ENCODE results near the gene OTUD5. TPM values are rescaled to one million over a fixed set of nuclear protein-coding genes. Genes with fewer than 3 reads are reported as not detected.
A peak's percentile ranks its signal among the peaks of the same experiment; 100 is the strongest.

The OTUD5 gene
- total and polyA plus RNA-seq, 2 experiments from 2014 or later: 47.8 to 56.6 TPM

DNA sequence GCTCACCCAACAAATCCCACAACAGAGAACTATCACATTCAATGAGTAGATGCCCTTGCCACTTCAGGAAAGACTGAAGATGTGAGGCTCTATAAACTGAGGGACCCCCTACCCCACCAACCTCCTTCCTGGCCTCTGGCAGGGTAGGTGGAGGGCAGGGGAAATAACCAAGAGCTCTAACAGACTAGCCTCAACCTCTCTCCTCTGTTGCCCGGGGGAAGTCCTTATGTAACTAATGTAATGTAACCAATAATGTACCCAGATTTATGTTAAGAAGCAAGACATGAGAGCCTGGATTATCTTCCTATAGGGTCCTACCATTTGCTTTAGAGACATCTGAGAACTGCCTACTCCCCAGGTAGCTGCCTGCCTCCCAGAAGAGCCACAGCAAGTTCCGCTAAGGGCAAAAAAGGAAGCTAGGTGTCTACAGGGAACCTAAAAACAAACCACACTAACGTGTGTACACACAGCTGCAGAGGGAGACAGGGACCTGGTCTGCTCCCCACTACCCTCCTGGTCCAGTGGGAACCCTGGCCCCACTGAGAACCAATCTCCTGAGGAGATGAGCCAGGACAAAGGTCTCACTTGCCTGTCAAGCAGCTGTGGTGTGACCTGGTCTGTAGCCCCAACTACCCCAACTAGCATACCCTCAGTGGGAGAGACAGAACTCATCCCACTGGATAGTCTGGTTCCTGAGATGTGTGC lies 17.7 kb downstream of the OTUD5 start:
- Histone ChIP-seq H3K36me3 (no peaks in the 10 kb centered on the region), H3K9me3 (ENCODE audit: low read depth) (no peaks in the 10 kb centered on the region), H3K4me1 (ENCODE audit: low read depth) (no peaks in the 10 kb centered on the region), H3K4me3 (no peak overlapping the region), H3K27ac (no peak overlapping the region), H3K27me3 (no peaks in the 10 kb centered on the region)
- no peak for DNase-seq (ENCODE audit: low read depth in 1 of 2, low spot score in 1 of 2)
- TF ChIP-seq, protein P1, sequence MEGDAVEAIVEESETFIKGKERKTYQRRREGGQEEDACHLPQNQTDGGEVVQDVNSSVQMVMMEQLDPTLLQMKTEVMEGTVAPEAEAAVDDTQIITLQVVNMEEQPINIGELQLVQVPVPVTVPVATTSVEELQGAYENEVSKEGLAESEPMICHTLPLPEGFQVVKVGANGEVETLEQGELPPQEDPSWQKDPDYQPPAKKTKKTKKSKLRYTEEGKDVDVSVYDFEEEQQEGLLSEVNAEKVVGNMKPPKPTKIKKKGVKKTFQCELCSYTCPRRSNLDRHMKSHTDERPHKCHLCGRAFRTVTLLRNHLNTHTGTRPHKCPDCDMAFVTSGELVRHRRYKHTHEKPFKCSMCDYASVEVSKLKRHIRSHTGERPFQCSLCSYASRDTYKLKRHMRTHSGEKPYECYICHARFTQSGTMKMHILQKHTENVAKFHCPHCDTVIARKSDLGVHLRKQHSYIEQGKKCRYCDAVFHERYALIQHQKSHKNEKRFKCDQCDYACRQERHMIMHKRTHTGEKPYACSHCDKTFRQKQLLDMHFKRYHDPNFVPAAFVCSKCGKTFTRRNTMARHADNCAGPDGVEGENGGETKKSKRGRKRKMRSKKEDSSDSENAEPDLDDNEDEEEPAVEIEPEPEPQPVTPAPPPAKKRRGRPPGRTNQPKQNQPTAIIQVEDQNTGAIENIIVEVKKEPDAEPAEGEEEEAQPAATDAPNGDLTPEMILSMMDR (IDR thresholded peaks at IDR 0.05; ENCODE audit: low read depth, low read length): no peak

- Histone ChIP-seq H3K4me1 (ENCODE audit: low read depth) (no peaks in the 10 kb centered on the region), H3K9me3 (ENCODE audit: low read depth) (no peaks in the 10 kb centered on the region), H3K36me3 (peaks cover 2% of the 10 kb centered on the region), H3K27ac (peak overlapping the region; percentile 23), H3K27me3 (no peaks in the 10 kb centered on the region), H3K4me3 (no peak overlapping the region)
- TF ChIP-seq, protein P1 (IDR thresholded peaks at IDR 0.05; ENCODE audit: low read depth, low read length): no peak
- no peak for DNase-seq (ENCODE audit: low read depth in 1 of 2, low spot score in 1 of 2)
Measured at GRCh38 chrX:48938721-48939425, 18.5 kb downstream of the OTUD5 start.

- TF ChIP-seq, protein P1 (IDR thresholded peaks at IDR 0.05; ENCODE audit: low read depth, low read length): no peak
- Histone ChIP-seq H3K27me3 (no peaks in the 10 kb centered on the region), H3K4me3 (no peak overlapping the region), H3K36me3 (peaks cover 7% of the 10 kb centered on the region), H3K9me3 (ENCODE audit: low read depth) (no peaks in the 10 kb centered on the region), H3K4me1 (ENCODE audit: low read depth) (no peaks in the 10 kb centered on the region), H3K27ac (peak overlapping the region; percentile 84)
- DNase-seq (ENCODE audit: low read depth in 1 of 2, low spot score in 1 of 2): peak; percentile 30 to 34
Measured at GRCh38 chrX:48937054-48937907, 20.1 kb downstream of the OTUD5 start.

- no peak for DNase-seq (ENCODE audit: low read depth in 1 of 2, low spot score in 1 of 2)
- TF ChIP-seq, protein P1 (IDR thresholded peaks at IDR 0.05; ENCODE audit: low read depth, low read length): no peak
- Histone ChIP-seq H3K27ac (peak overlapping the region; percentile 84), H3K4me1 (ENCODE audit: low read depth) (no peaks in the 10 kb centered on the region), H3K36me3 (peaks cover 7% of the 10 kb centered on the region), H3K27me3 (no peaks in the 10 kb centered on the region), H3K9me3 (ENCODE audit: low read depth) (no peaks in the 10 kb centered on the region), H3K4me3 (no peak overlapping the region)
Measured at GRCh38 chrX:48936429-48937053, 20.9 kb downstream of the OTUD5 start.

- no peak for DNase-seq (ENCODE audit: low read depth in 1 of 2, low spot score in 1 of 2)
- Histone ChIP-seq H3K36me3 (peaks cover 7% of the 10 kb centered on the region), H3K9me3 (ENCODE audit: low read depth) (no peaks in the 10 kb centered on the region), H3K27me3 (no peaks in the 10 kb centered on the region), H3K4me1 (ENCODE audit: low read depth) (no peaks in the 10 kb centered on the region), H3K27ac (no peak overlapping the region), H3K4me3 (no peak overlapping the region)
- TF ChIP-seq, protein P1 (IDR thresholded peaks at IDR 0.05; ENCODE audit: low read depth, low read length): no peak
Measured at GRCh38 chrX:48935301-48935670, 22.1 kb downstream of the OTUD5 start.
